GM12872 (cell line): ENCODE measurements around the gene UNC93B1.
A peak's percentile ranks its signal among the peaks of the same experiment; 100 is the strongest.

Experiments
- TF ChIP-seq, protein P1 (sequence below): IDR thresholded peaks from 3 replicates; pipeline ENCODE4 v1.5.1; 2011; ENCODE audit warnings: low read depth, mild to moderate bottlenecking, low read length, moderate library complexity; ENCODE audit not compliant: insufficient read depth

Gene UNC93B1

GRCh38 chr11:68012843-68013610 is 9.1 kb upstream of the UNC93B1 start:
- TF ChIP-seq, protein P1, sequence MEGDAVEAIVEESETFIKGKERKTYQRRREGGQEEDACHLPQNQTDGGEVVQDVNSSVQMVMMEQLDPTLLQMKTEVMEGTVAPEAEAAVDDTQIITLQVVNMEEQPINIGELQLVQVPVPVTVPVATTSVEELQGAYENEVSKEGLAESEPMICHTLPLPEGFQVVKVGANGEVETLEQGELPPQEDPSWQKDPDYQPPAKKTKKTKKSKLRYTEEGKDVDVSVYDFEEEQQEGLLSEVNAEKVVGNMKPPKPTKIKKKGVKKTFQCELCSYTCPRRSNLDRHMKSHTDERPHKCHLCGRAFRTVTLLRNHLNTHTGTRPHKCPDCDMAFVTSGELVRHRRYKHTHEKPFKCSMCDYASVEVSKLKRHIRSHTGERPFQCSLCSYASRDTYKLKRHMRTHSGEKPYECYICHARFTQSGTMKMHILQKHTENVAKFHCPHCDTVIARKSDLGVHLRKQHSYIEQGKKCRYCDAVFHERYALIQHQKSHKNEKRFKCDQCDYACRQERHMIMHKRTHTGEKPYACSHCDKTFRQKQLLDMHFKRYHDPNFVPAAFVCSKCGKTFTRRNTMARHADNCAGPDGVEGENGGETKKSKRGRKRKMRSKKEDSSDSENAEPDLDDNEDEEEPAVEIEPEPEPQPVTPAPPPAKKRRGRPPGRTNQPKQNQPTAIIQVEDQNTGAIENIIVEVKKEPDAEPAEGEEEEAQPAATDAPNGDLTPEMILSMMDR, result no peak

DNA sequence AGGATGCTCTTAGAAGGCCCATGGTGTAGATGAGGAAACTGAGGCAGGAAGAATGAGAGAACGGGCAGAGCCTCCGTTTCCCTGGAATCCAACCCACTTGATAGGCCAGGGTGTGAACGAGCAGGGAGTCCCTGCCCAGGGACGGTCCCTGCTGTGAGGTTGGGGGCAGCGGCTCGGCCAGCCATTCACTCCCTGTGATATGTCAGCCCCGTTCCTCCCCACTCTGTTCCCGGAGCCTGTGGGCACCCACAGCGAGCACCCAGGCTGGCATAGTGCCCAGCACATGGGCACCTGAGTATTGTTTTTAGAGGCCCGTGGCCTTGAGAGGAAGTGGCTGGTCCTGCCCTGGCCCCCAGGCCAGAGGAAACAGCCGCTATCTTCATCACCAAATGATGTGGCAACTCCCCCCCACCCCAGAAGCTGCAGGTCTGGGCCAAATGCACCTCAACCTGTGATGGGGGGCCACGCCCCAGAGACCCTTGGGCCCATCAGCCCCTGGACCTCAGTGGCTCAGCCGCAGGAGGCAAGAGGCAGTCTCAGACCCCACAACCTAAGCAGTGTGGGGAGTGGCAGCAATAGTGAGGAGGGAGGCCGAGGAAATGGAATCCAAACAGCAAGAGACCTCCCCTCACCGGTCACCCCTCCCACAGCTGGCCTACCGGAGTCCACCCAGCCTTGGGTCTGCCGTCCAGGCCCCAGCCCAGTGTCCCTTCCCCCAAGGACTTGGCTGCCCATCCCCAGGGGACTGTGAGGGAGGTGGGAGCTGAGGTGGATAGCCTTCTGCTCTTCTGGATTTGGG is 8.3 kb upstream of the UNC93B1 start:
- TF ChIP-seq, protein P1, result no peak

DNA sequence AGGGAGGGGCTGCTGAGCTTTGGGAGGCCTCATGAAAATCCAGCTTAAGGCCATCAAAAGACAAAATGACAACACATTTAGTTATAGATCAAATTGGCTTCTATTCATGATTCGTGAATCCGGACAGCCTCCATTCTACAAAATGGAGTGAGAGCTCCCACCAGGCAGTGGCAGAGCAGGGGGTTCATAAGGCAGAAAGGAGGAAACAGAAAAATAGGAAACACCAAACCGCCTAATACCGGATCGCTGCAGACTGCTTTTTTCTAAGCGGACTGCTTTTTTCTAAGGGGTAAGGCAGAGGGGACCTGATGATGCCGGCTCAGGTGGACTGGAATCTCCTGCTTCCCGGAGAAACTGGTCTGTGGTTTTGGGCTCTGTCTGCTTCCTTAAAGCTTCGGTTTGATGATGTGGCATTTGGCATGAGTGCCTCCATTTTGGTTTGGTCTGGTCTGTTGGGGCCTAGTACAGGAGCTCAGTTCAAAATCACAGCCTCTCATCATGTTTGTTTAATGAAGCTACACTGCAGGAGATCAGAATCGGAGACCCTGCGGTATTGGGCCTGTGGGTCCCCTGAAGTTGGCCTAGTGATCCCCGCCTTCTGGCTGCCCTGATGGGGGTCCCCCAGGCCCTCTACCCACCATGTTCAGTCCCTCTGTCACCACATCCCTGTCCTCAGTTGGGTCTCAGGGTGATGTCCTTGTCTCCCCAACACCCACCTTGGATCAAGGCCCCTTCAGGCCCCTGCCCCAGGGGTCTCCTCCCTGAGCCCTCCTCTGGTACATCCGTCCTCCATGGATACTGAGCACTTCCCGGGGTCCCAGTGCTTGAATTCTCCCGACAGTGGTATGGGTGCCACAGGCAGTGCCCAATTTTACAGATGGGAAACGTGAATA is 7.4 kb upstream of the UNC93B1 start:
- TF ChIP-seq, protein P1, result no peak

DNA sequence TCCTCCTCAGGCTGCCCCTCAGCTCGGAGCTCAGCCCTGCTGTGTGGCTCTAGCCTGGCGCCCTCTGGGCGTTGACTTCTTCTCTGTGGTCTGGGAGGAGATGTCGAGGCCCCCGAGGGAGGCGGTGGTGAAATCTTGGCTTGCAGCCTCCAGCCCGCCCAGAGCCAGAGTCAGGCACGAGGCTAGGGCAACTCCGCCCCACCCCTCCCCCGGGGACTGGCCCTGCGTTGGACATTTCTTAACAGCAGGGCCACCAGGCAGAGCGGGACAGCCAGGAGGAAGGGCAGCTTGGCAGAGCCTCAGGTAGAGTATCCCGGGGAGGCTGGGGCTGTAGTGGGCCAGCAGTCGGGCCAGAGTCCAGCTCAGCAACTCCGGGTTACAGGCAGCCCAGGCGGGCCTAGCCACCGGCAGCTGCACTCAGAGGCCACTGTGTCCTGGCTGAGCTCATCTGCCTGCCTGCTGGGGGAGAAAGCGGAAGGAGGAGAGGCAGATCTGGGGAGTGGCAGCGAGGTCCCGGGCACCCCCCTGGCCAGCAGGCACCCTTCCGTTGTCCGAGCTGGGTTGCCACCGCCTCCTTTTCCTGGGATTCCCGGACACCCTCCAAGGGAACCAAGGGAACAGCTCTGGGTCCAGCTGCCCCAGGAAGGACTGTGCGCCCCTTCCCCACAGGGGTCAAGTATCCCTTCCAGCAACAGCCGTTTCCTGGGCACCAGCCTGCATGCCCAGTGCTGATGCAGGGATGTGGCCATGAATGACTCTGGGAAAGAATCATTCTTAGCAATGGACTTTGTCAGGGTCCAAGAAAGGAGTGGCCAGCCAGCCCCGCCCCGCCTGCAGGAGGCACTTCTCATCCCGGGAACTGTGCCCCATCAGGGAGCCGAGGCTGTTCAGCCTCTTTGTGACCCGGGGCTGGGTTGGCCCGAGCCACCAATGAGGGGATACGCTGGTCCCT is 6.5 kb upstream of the UNC93B1 start, which contains the start of gene ALDH3B1:
Gene ALDH3B1 (plus strand): TSS at position 238 of the 952 bp plus-strand sequence. CDS start 4,971 bp downstream, outside the sequence.
- TF ChIP-seq, protein P1, result no peak

GRCh38 chr11:68009391-68010089 is 5.6 kb upstream of the UNC93B1 start:
- TF ChIP-seq, protein P1, result peak; percentile 41; the same call in 2 of the 3 replicates
